LNCAP (cell line): Measurements from ENCODE around the gene TOP2B.

ENCODE experiments used
- CTCF ChIP-seq: fragments of 450-650 bp; IDR thresholded peaks from 2 replicates; pipeline ENCODE4 v1.5.1; 2017; ENCODE audit warnings: mild to moderate bottlenecking

TOP2B gene

GRCh38 chr3:25592510-25592968 lies 72.2 kb downstream of the TOP2B start:
- no peak for TF ChIP-seq CTCF

- TF ChIP-seq CTCF, result no peak
Measured at GRCh38 chr3:25589783-25590258, 74.9 kb downstream of the TOP2B start.

- TF ChIP-seq CTCF, result no peak
Measured at GRCh38 chr3:25589104-25589782, 75.5 kb downstream of the TOP2B start.

- TF ChIP-seq CTCF, result no peak
Measured at GRCh38 chr3:25588441-25589103, 76.1 kb downstream of the TOP2B start.

- no peak for TF ChIP-seq CTCF
Measured at GRCh38 chr3:25587975-25588374, 76.7 kb downstream of the TOP2B start.

GRCh38 chr3:25587526-25587925 lies 77.2 kb downstream of the TOP2B start:
- no peak for TF ChIP-seq CTCF

- TF ChIP-seq CTCF, result no peak
Measured at GRCh38 chr3:25587094-25587493, 77.6 kb downstream of the TOP2B start.
